Measurements from ENCODE around the gene CLMP.

The CLMP gene

DNA sequence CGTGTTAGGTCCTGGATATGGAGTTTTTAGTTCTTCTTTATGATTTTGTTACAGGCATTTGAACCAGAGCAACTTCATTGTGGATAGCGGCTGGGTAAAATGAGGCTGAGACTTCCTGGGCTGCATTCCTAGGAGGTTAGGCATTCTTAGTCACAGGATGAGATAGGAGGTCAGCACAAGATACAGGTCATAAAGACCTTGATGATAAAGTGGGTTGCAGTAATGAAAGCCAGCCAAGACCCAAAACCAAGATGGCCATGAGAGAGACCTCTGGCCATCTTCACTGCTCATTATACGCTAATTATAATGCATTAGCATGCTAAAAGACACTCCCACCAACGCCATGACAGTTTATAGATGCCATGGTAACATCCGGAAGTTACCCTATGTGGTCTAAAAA lies 23.4 kb upstream of the CLMP start:
- TF ChIP-seq, protein P1, sequence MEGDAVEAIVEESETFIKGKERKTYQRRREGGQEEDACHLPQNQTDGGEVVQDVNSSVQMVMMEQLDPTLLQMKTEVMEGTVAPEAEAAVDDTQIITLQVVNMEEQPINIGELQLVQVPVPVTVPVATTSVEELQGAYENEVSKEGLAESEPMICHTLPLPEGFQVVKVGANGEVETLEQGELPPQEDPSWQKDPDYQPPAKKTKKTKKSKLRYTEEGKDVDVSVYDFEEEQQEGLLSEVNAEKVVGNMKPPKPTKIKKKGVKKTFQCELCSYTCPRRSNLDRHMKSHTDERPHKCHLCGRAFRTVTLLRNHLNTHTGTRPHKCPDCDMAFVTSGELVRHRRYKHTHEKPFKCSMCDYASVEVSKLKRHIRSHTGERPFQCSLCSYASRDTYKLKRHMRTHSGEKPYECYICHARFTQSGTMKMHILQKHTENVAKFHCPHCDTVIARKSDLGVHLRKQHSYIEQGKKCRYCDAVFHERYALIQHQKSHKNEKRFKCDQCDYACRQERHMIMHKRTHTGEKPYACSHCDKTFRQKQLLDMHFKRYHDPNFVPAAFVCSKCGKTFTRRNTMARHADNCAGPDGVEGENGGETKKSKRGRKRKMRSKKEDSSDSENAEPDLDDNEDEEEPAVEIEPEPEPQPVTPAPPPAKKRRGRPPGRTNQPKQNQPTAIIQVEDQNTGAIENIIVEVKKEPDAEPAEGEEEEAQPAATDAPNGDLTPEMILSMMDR (IDR thresholded peaks at IDR 0.05; ENCODE audit: insufficient read depth, low read depth, low read length, missing control alignments) = no peak
- peak; percentile 35 for DNase-seq (ENCODE audit: low read depth)
- H3K4me3 ChIP-seq (ENCODE audit: low read length) = no peak overlapping the region

GRCh38 chr11:123217897-123218296 lies 22.8 kb upstream of the CLMP start:
- no peak overlapping the region for H3K4me3 ChIP-seq (ENCODE audit: low read length)
- TF ChIP-seq, protein P1 (IDR thresholded peaks at IDR 0.05; ENCODE audit: insufficient read depth, low read depth, low read length, missing control alignments) = no peak
- no peak for DNase-seq (ENCODE audit: low read depth)

- no peak overlapping the region for H3K4me3 ChIP-seq (ENCODE audit: low read length)
- DNase-seq (ENCODE audit: low read depth) = no peak
- TF ChIP-seq, protein P1 (IDR thresholded peaks at IDR 0.05; ENCODE audit: insufficient read depth, low read depth, low read length, missing control alignments) = no peak
These were observed 21.2 kb upstream of the CLMP start for GRCh38 chr11:123216249-123216648.

DNA sequence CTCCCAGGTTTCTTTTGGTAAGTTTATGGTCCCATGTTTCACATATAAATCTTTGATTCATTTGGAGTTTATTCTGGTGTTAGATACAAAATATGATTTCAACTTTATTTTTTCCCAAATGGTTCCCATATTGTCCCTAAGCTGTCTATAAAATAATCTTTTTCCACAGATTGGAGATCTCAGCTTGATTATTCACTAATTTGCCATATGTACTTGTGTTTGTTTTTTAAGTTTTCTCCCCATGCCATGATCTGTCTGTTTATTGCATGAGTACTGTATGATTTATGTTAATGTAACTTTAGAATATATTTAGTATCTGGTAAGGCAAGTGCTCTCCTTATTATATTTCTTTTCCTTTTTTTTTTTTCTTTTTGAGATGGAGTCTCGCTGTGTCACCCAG lies 19.9 kb upstream of the CLMP start:
- DNase-seq (ENCODE audit: low read depth) = no peak
- no peak overlapping the region for H3K4me3 ChIP-seq (ENCODE audit: low read length)
- TF ChIP-seq, protein P1 (IDR thresholded peaks at IDR 0.05; ENCODE audit: insufficient read depth, low read depth, low read length, missing control alignments) = no peak

DNA sequence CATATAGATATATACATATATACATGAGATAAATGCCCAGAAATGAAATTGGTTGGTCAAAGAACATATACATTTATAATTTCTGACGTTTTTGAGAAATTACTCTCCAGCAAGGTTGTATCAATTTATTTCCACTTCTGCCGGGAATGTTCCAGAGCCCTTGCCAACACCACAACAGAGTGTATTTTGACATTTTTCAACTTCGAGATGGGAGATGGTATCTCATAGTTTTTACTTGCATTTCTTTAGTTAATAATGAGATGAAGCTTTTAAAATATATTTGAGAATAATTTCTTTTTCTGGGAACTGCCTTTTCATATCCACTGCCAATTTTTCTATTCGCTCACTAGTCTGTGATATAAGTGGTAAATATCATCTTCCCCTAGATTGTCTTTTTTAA lies 19.3 kb upstream of the CLMP start:
- no peak for DNase-seq (ENCODE audit: low read depth)

GRCh38 chr11:123213307-123213771 lies 18.3 kb upstream of the CLMP start:
- TF ChIP-seq, protein P1 (IDR thresholded peaks at IDR 0.05; ENCODE audit: insufficient read depth, low read depth, low read length, missing control alignments) = no peak
- DNase-seq (ENCODE audit: low read depth) = no peak

More for the DNA sequence above, 19.3 kb upstream of the CLMP start:
- no peak overlapping the region for H3K4me3 ChIP-seq (ENCODE audit: low read length)
- TF ChIP-seq, protein P1 (IDR thresholded peaks at IDR 0.05; ENCODE audit: insufficient read depth, low read depth, low read length, missing control alignments) = no peak

DNA sequence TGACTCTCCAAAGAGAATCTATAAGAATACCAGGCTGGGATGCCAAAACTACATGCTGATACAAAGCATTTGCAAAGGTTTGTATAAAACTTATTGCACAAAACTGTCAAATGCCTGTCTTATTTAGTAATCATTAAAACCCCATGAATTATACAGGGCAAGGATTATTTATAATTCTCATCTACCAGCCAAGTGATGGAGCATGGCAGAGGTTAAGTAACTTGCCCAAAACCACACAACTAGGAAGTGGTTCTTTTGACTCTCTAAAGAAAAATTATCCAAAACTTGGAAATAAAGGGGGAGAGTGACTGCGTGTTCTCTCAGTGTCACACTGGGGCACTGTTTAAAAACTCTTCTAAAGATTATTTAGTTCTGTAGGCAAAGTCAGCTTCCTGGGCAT lies 17.4 kb upstream of the CLMP start:
- DNase-seq (ENCODE audit: low read depth) = no peak
- TF ChIP-seq, protein P1 (IDR thresholded peaks at IDR 0.05; ENCODE audit: insufficient read depth, low read depth, low read length, missing control alignments) = no peak
- no peak overlapping the region for H3K4me3 ChIP-seq (ENCODE audit: low read length)

More at GRCh38 chr11:123213307-123213771, 18.3 kb upstream of the CLMP start:
- H3K4me3 ChIP-seq (ENCODE audit: low read length) = no peak overlapping the region

All from epithelial cell of esophagus (primary cell).